SKM-1 treated with dmso at 0.1 percent for 144 hours (cell line): ENCODE data around the gene CCDC6.

Source experiments
- DNase-seq: peaks from one replicate; lab custom pipeline; 2025; ENCODE audit not compliant: unreplicated experiment; lab: John Stamatoyannopoulos, UW

CCDC6 gene

DNA sequence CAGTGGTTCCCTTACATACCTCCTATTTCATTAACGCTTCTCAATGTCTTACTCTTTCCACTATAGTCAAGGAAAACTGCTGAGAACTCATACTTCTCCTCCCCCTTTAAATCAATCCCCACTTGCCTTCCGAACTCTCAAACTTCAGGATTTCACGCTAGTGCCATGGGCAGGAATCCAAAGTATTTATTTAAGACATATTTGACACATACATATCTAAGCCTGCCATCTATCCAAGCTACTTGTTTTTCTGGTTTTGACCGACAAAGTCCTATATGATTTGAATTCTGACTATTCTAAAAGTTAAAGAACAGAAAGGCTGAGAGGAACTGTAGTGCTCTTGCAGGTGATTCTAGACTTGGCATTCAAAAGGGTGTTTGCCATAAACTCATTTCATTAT, 51.8 kb downstream of the CCDC6 start:
- no peak for DNase-seq

DNA sequence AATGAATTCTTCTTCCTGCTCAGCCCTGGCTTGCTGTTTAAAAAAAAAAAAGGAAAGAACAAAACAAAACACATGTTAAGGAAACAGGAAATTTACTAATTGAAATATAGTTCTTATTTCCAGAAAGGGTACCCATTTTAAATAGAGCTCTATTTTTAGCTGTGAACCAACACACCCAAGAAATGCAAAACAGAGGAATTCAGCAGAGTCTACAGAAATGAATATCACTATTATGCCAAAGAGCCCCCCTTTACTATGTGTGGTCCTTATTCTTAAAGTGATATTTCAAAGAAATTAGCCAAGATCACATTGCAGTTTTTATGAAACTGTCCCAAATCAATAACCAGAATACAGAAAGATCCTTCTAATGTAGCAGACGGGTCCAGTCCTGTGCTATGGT, 53.7 kb downstream of the CCDC6 start:
- DNase-seq, result no peak

DNA sequence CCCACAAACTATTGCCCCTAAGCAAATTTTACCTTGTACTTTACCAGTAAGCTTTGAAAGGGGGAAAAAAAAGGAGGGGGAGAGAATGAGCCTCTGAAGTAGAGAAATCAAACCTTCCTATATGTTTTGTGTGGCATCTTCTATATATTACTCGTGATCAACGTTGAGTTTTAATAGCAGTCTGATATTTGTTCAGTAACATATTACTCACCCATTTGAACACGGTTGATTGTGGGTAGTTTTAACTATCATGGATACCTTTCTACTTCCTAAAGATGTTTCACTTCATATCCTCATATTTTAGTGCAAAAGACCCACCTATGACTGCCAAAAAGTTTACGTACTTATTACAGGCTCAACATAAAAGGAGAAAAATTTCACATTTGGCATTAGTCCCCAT, 54.5 kb downstream of the CCDC6 start:
- no peak for DNase-seq

DNA sequence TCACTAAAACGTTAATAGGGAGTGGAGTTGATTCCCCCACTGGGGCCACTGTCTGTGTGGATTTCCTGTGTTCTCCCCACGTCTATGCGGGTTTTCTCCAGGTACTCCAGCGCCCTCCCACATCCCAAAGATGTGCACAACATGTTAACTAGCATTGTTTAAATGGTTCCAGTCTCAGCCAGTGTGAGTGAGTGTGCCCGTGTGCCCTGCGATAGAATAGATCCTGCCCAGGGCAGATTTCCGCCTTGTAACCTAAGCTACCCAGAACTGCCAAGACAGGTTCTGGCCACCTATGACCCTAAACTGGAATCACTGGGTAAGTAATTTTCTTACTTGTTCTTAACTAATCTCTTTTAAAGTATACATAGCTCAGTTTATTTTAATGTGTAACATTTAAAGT, 58.5 kb downstream of the CCDC6 start:
- no peak for DNase-seq

DNA sequence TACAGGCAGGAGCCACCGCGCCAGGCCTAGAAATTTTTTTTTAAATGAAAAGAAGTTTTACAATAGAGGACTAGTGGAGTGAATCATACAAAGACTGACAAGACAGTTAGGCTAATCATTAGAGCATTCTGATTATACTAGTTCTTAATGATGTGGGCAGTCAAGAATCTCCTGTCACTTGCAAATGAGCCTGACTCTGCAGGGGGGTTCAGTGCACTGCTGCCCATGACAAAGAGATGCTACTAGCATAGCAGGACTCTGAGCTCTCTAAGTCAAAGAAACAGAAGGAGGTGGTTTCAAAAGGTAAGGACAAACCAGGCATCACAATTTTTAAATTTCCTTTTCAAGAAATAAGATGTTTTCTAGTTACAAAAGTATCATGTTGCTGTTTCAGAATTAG, 59.0 kb downstream of the CCDC6 start:
- no peak for DNase-seq

DNA sequence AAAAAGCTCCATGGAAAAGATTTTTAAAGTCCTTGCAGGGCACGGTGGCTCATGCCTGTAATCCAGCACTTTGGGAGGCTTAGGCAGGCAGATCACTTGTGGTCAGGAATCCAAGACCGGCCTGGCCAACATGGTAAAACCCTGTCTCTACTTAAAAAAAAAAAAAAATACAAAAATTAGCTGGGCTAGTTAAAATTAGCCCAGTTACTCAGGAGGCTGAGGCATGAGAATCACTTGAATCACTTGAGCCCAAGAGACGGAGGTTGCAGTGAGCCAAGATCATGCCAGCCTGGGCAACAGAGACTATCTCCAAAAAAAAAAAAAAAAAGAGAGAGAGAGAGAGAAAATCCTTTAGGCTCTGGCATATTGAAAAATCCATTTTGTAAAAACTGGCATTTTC, 61.9 kb downstream of the CCDC6 start:
- no peak for DNase-seq

DNA sequence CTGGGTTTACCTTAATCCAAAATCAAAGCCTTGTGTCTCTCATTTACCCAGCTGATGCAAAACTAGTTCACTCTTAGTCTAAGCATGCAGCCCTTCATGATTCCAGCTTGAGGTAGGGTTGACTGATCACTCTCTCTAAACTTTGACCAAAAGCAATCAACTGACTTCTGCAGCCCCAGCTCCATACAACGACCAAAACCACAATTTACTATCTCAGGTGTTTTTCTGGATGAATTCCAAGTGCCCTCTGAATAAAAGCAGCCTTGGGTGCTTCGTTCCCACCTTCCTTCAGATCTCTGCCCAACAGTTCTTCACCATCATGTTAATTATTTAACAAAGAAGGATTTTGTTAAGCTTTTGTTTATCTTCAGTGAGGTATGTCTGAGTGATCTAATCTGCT, 62.6 kb downstream of the CCDC6 start:
- DNase-seq, result no peak

DNA sequence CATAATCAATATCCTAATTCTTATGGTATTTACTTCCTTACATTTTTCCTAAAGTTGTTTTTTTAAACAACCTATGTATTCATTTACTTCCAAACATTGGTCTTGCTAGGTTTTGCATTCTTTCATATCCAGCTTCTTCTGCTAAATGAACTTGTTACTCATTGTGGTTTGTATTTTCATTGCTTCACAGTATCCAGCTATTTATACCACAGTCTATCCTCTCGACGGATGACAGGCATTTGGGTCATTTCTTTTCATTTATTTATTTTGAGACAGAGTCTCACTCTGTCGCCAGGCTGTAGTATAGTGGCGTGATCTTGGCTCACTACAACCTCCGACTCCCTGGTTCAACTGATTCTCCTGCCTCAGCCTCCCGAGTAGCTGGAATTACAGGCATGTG, 66.8 kb downstream of the CCDC6 start:
- DNase-seq, result no peak

DNA sequence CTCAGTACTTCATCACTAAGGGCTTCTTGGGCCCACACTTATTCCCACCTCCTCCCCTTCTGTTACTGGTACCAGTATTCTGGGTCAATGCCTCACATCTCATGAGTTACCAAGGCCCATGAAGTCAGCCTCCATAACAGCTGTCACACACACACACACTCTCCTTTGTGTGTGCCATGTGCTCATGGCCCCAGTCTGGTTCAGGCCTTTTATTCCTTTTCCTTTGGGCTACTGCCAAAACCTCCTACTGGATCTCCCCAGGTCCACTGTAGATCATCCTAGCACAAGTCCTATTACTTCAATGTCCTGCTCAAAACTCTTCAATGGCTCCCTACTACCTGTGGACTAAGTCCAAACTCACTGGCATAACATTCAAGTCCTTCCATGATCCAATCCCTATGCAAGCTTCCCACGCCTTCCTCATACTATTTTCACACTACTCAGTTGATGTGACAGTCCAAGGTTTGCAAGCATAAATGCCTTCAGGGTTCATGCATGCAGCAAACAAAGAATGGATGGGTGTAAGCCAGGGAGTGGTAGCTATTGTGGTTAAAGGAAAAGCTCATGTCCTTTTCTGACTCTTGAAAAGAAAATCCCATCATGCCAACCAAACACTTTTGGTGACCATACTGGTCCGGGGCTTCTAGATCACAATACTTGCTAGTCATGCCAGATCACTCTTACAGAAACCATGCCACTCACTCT, 68.1 kb downstream of the CCDC6 start:
- DNase-seq, result no peak

DNA sequence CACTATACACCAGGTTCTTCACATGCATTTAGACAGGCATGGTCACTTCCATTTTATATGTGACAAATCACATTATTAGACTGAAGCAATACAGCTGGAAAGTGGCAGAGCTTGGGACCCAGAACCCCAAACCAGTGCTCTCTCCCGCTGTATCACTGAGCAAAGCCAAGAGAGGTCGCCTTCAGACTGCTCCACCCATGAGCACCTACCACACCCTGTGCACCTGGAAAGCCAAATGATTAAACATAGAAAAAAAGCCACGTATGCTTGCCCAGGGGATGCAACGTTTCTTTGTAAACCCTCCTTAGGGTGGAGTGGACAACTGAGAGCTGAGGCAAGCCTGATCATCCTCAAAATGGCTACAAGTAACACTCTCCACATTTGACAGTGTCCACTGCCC, 72.5 kb downstream of the CCDC6 start:
- DNase-seq, result no peak

DNA sequence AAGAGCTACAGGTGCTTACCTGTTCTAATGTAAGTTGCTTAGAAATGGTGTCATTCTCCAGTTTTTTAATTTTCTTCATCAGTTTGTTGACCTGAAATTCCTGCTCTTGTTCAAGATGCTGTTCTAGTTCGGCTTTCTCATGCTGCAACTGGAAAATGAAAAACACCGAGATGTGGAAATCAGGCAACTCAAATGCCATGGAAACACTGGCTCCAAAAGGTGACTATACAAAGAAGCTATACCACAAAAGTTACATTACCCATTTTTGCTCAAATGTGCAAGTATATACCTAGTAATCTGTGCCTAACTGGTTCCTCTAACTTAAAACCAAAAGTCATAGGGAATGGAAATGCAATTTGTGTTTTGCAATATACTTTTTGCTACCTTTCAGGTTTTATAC, 73.8 kb downstream of the CCDC6 start:
- no peak for DNase-seq

DNA sequence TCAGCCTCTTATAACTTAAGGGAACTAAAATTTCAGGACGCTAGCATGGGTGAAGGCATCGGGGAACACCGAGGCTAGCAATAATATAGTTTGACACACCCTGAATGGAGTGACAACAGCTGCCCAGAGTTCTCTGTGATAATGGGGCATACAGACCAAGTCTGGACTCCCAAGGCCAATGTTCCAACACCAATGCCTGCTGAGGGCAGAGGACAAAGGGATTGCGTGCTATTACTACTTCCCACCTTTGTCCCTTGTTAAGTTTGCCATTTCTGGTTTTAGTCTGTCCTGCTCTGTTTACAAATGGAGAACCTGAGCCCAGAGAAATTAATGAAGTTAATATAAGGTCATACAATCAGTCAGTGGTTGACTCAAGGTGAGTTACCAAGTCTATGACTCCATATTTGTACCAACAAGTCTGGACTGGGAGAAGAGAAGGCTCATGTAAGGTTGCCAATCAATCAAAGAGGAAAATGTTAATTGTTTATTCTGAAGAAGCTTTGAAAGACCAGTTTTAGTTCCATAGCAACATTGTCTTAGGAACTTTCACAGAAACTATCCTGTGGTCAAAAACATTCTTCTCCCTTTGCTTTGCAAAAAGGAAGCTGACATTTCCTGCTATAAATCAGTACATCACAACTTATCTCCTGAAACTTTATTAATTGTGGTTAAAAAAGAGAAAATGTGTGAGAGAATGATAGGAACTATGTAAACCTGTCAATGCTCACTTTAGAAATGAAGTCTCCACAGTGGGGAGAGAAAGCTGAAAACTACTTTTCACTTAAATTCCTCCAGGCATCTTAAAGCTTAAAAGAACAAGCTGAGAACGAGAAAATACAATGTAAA, 74.5 kb downstream of the CCDC6 start:
- DNase-seq, result no peak

DNA sequence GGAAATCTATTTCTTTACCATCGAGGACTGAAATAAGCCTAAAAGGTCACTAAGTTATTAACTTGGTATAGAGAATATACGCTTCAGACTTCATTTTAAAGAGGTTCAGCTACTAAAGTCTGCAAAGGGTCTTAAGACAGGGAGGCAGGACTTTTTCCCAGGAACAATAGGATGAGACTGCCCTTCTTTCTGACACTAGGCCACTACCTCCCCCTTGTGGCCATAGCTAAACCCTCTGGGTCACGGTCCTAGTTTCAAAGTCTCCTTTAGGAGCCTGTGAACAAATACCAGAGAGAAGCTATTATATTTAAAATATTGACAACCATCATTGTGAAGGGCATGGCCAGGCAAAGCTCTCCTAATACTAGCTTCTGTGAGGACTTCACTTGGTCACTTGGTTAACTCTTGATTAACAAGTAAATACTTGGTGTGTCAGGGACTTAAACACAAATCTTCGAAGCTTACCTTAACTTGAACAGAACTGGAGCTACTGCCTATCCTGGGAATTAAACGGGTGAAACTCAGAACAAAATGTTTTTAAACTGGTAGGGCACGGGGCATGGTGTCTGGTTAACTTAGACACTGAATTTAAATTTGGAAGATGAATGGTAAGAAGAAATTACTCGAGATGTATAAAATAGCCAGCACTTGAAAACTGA, 75.6 kb downstream of the CCDC6 start:
- peak; percentile 49 for DNase-seq

DNA sequence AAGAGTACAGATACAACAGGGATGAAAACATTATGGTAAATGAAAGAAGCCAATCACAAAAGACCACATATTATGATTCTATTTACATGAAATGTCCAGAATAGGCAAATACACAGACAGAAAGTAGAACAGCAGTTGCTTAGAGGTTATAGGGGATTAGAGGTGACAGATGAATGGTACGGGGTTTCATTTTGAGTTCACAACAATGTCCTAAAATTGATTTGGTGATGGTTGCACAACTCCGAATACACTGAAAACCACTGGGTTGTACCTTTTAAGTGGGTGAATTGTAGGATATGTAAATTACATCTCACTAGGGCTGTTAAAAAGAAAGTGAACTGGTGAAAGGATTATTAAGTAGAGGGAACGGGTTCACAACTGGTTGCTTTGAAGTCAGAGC, 76.8 kb downstream of the CCDC6 start:
- peak; percentile 48 for DNase-seq

DNA sequence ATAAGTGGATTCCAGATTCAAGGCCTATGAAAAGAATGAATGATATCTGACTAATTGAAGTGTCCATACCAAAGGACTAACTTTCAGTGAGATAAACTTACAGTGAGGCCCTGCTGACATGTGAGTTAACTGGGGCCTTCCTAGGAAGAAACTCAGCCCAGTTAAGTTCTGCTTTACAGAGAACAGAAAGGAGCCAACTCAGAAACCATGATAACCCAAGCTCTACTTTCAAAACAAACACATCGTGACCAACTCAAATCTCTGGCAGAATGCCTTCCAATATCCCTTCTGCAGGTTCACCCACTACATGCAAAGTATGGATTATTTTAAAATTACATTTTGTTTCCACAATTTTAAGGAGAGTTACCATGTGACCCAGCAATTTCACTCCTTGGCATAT, 77.3 kb downstream of the CCDC6 start:
- no peak for DNase-seq

DNA sequence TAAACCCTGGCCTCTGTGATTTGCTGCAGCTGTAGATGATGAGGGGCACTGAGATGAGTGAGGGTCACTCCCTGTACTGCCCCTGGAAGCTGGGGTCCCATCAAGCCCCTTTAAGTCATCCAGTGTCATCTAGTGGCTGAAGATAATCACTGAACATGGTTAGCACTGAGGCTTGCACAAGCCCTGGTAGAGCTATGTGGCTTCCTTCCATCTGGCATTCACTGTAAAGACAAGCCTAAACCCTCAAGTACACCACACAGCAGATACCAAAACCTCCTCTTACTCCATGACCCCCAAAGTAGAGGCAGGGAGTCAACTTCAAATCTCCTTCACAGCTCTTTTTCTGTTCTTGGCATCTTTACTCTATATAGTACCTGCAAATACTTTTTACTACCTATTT, 80.4 kb downstream of the CCDC6 start:
- no peak for DNase-seq

DNA sequence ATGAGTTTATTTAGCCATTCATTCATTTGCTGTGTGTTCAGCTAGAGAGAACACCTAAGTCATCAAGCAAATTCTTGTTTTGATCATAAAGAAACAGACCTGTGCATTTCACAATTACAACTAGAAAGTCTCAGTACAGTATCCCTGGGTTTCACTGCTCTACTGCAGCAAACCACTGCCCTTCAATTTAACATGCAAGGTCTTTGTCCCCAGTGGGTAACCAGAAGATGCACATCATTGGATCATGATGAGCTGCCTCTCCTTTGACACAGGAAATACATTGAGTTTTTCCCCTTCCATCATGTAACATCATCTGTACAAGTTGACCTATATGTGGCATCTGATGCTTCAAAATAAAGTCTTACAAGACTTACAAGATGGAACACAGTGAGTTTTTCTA, 82.6 kb downstream of the CCDC6 start:
- DNase-seq, result no peak

DNA sequence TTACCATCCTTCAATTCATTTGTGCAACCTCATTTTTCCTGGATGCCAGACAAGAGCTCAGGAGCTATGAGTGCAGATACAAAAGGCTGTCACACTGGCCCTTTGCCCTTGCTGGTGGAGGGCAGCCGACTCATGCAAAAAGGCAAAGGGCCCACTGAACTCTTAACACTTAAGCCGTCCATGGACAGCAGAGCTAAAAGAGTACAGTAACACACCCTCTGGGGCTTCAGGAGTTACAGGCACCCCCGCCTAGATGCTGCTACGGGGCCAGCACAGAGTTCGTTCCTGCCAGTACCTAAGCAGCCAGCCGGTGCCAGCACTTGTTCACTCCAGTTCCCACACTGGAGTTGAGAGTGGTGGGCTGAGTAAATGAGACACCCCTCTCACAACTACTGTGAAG, 83.2 kb downstream of the CCDC6 start:
- no peak for DNase-seq

DNA sequence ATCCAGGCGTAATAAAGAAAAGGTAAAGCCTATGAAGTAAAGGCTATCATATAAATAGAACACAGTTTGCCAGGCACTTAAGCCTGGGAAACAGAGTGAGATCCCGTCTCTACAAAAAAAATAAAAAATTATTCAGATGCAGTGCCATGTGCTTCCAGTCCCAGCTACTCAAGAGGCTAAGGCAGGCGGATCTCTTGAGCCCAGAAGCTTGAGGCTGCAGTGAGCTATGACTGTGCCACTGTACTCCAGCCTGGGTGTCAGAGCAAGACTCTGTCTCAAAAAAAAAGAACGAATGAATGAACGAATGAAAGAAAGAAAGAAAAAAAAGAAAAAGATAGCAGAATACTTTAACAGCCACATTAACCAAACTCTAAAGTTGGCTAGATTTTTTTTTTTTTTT, 85.9 kb downstream of the CCDC6 start:
- no peak for DNase-seq

DNA sequence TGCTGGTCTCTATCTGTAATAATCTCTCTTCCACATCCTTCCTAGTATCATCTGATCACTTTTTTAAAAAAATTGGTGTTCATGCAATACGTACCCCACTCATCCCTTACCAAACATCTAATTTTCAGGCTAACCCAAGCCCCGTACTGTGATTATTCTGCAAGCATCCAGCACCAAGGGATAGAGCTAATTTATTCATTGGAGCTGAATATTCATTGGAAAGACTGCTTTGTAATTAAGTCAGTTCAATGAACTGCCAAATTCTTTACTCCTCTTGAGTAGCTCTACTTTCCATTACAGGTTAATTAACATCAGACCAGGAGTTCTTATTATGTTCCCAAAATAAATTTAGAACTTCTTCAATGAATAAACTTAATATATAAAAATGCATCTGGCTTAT, 86.7 kb downstream of the CCDC6 start:
- no peak for DNase-seq

DNA sequence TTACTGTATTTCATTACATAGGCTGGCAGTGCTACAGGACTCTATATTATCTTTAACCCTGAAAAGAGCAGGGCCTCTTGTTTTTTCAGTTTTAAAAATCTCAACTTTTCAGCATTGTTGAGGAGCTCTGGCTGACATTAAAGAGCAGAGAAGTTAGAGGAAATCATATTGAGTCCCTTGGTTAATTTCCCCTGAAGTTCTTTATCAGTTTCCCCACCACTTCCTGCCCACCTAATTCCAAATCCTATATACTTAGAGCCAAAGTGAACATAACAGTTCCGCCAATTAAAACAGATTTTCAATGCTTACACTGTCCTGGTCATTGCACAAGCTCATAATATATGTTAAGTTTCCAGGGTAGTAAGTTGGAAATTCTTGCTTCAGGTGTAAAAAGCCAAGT, 87.1 kb downstream of the CCDC6 start:
- DNase-seq, result no peak

DNA sequence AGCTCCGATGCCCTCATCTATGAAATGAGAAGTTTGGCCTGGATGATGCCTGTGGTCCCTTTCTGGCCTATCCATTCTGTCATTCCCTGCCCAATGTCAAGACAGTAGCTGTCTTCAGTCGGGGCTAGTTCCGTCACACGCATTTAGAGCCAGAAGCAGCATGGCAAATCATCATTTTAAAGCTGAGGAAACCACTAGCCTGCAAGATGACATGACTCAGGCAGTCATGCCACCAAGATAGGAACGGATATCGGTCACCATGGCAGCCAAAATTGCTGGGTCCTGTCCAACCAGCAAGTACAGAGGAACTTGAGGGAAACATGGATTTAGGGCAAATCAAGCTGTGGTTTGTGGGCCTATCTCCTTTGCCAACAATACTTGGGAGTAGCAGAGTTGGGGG, 88.6 kb downstream of the CCDC6 start:
- DNase-seq, result no peak
